HCT116 (cell line): ENCODE results near the gene CIC. TPM values are rescaled to one million over a fixed set of nuclear protein-coding genes. Genes with fewer than 3 reads are reported as not detected.

Source experiments
- ATAC-seq: fragments of 200-7000 bp; cut with Tn5 transposase; 2 replicates; pipeline ENCODE4 v1.9.1; 2020; ENCODE audit warnings: mild to moderate bottlenecking, moderate library complexity
- BruUV-seq: library from RNA; stranded (reverse); fragments of 400-500 nt; replicated peaks from 2 replicates; lab custom pipeline; 2021; lab: Mats Ljungman, UMichigan
- CTCF ChIA-PET: fragments of 300-600 bp; sonication (Branson Sonifier 250); formaldehyde crosslinking; loops from one replicate; lab custom pipeline; 2021; ENCODE audit warnings: antibody characterized with exemption; lab: Charles Lee
- POLR2A ChIA-PET: fragments of 300-600, 350-600 bp; sonication (Branson Sonifier 250); formaldehyde crosslinking; loops from one replicate; lab custom pipeline; 2021; ENCODE audit warnings: antibody characterized with exemption; lab: Charles Lee
- RAD21 ChIA-PET, 2 experiments: fragments of 300-600 bp; sonication (Branson Sonifier 250); formaldehyde crosslinking; loops; one replicate each; lab custom pipeline; 2023; ENCODE audit warnings: low total read pairs in 2 of 2; ENCODE audit not compliant: uncharacterized antibody in 2 of 2, unreplicated experiment in 2 of 2, low non-redundant PET in 1 of 2; lab: Charles Lee
- DNase-seq: peaks from one replicate; pipeline ENCODE4 v3.0.0-alpha.2; 2010; ENCODE audit warnings: low read depth, low spot score
- H2AFZ ChIP-seq: fragments of 200-600 bp; shearing (Covaris generic), sonication (generic); 2 replicates; pipeline ENCODE4 v1.6.1; 2017; ENCODE audit warnings: low read depth, mixed run types, mixed read lengths, antibody characterized with exemption, low read length; ENCODE audit not compliant: poor library complexity, severe bottlenecking
- H3K27ac ChIP-seq: 2 replicates; pipeline ENCODE4 v1.5.1; 2012; ENCODE audit warnings: low read depth, low read length
- H3K27me3 ChIP-seq: fragments of 200-600 bp; sonication (generic); 2 replicates; pipeline ENCODE4 v1.6.1; 2016; ENCODE audit warnings: mixed run types, low read length, mixed read lengths; ENCODE audit not compliant: insufficient read depth
- H3K36me3 ChIP-seq, 2 experiments: fragments of 200-500 bp in 1 of 2; fragments of 200-600 bp in 1 of 2; sonication (Bioruptor generic) in 1 of 2; sonication (generic) in 1 of 2; 2 replicates each; pipeline versions ENCODE4 v1.5.1 to v1.6.1; 2014 to 2016; ENCODE audit warnings: low read length in 2 of 2, inconsistent platforms in 1 of 2, mixed read lengths in 1 of 2, mixed run types in 1 of 2; ENCODE audit not compliant: insufficient read depth in 2 of 2, control insufficient read depth in 1 of 2
- H3K4me1 ChIP-seq, 2 experiments: fragments of 200-600 bp in 1 of 2; sonication (generic) in 1 of 2; 2 replicates each; pipeline versions ENCODE4 v1.5.1 to v1.6.1; 2012 to 2017; ENCODE audit warnings: low read length in 2 of 2, inconsistent platforms in 1 of 2, mild to moderate bottlenecking in 1 of 2, mixed read lengths in 1 of 2, mixed run types in 1 of 2, moderate library complexity in 1 of 2; ENCODE audit not compliant: insufficient read depth in 2 of 2, control insufficient read depth in 1 of 2
- H3K4me2 ChIP-seq: fragments of 200-600 bp; sonication (generic); 2 replicates; pipeline ENCODE4 v1.6.1; 2017; ENCODE audit warnings: mixed run types, low read length, mixed read lengths
- H3K4me3 ChIP-seq, 2 experiments: fragments of 200-600 bp in 1 of 2; sonication (generic) in 1 of 2; replicated peaks in 1 of 2; 2 replicates each; pipeline ENCODE4 v1.5.1; 2011 to 2016; ENCODE audit warnings: low read length in 2 of 2, control low read depth in 1 of 2, low read depth in 1 of 2, mild to moderate bottlenecking in 1 of 2, mixed read lengths in 1 of 2, mixed run types in 1 of 2
- H3K79me2 ChIP-seq: fragments of 200-600 bp; sonication (generic); 2 replicates; pipeline ENCODE4 v1.6.1; 2017; ENCODE audit warnings: mild to moderate bottlenecking, mixed run types, low read length, moderate library complexity, mixed read lengths; ENCODE audit not compliant: insufficient read depth
- H3K9ac ChIP-seq: fragments of 200-600 bp; sonication (generic); 2 replicates; pipeline ENCODE4 v1.6.1; 2016; ENCODE audit warnings: low read length, mixed read lengths
- H3K9me2 ChIP-seq: fragments of 200-600 bp; sonication (generic), shearing (Covaris generic); 2 replicates; pipeline ENCODE4 v1.6.1; 2017; ENCODE audit warnings: mixed run types, mild to moderate bottlenecking, moderate library complexity; ENCODE audit not compliant: insufficient read depth
- H3K9me3 ChIP-seq, 2 experiments: fragments of 200-500 bp in 1 of 2; fragments of 200-600 bp in 1 of 2; sonication (Bioruptor generic) in 1 of 2; sonication (generic) in 1 of 2; 2 replicates each; pipeline ENCODE4 v1.6.1; 2014 to 2017; ENCODE audit warnings: low read length in 2 of 2, mixed read lengths in 2 of 2, inconsistent platforms in 1 of 2, low read depth in 1 of 2, mild to moderate bottlenecking in 1 of 2, mixed run types in 1 of 2, moderate library complexity in 1 of 2; ENCODE audit not compliant: control insufficient read depth in 1 of 2, insufficient read depth in 1 of 2
- H4K20me1 ChIP-seq: fragments of 200-600 bp; sonication (generic), shearing (Covaris generic); 2 replicates; pipeline ENCODE4 v1.6.1; 2017; ENCODE audit warnings: mixed run types, mild to moderate bottlenecking, moderate library complexity; ENCODE audit not compliant: insufficient read depth
- ATF3 ChIP-seq: IDR thresholded peaks from 2 replicates; pipeline ENCODE4 v1.6.1; 2012
- CEBPB ChIP-seq: IDR thresholded peaks from 2 replicates; pipeline ENCODE4 v1.6.1; 2012; ENCODE audit warnings: low read depth
- CTCF ChIP-seq, 3 experiments: fragments of 200-600 bp in 1 of 3; sonication (generic) in 1 of 3; IDR thresholded peaks in 2 of 3; conservative IDR thresholded peaks in 1 of 3; 2 replicates each; pipeline ENCODE4 v1.5.1; 2012 to 2017; ENCODE audit warnings: low read depth in 2 of 3, low read length in 2 of 3, antibody characterized with exemption in 1 of 3, borderline replicate concordance in 1 of 3, control low read depth in 1 of 3, mild to moderate bottlenecking in 1 of 3, mixed read lengths in 1 of 3, mixed run types in 1 of 3, moderate library complexity in 1 of 3; ENCODE audit not compliant: insufficient read depth in 1 of 3
- EGR1 ChIP-seq: IDR thresholded peaks from 2 replicates; pipeline ENCODE4 v1.6.1; 2012; ENCODE audit warnings: low read depth
- ELF1 ChIP-seq: IDR thresholded peaks from 2 replicates; pipeline ENCODE4 v1.6.1; 2012; ENCODE audit warnings: low read depth, borderline replicate concordance
- EZH2 ChIP-seq: fragments of 200-600 bp; sonication (generic); IDR thresholded peaks from 2 replicates; pipeline ENCODE4 v1.6.1; 2017; ENCODE audit warnings: antibody characterized with exemption, mixed run types
- EZH2phosphoT487 ChIP-seq: fragments of 200-600 bp; IDR thresholded peaks from 2 replicates; pipeline ENCODE4 v1.6.1; 2018; ENCODE audit warnings: antibody characterized with exemption, borderline replicate concordance
- FOSL1 ChIP-seq: IDR thresholded peaks from 2 replicates; pipeline ENCODE4 v1.6.1; 2012; ENCODE audit warnings: low read depth
- POLR2AphosphoS5 ChIP-seq: IDR thresholded peaks from 2 replicates; pipeline ENCODE4 v1.6.1; 2011; ENCODE audit warnings: mild to moderate bottlenecking, low read depth, low read length, moderate library complexity
- RAD21 ChIP-seq: IDR thresholded peaks from 2 replicates; pipeline ENCODE4 v1.6.1; 2012; ENCODE audit warnings: low read depth, mild to moderate bottlenecking
- REST ChIP-seq: IDR thresholded peaks from 2 replicates; pipeline ENCODE4 v1.6.1; 2012; ENCODE audit warnings: low read depth
- SP1 ChIP-seq: IDR thresholded peaks from 2 replicates; pipeline ENCODE4 v1.6.1; 2012; ENCODE audit warnings: low read depth
- TCF7L2 ChIP-seq: IDR thresholded peaks from 2 replicates; pipeline ENCODE4 v1.7.0; 2011; ENCODE audit warnings: borderline replicate concordance, inconsistent platforms; ENCODE audit not compliant: insufficient read depth, insufficient read length; ENCODE audit errors: extremely low read depth
- YY1 ChIP-seq: IDR thresholded peaks from 2 replicates; pipeline ENCODE4 v1.6.1; 2011; ENCODE audit warnings: low read length, low read depth, moderate library complexity, mild to moderate bottlenecking; ENCODE audit not compliant: insufficient replicate concordance; ENCODE audit errors: extremely low read depth
- ZBTB33 ChIP-seq: IDR thresholded peaks from 2 replicates; pipeline ENCODE4 v1.6.1; 2011; ENCODE audit warnings: mild to moderate bottlenecking, low read length, moderate library complexity; ENCODE audit not compliant: insufficient replicate concordance; ENCODE audit errors: extremely low read depth
- ZFX ChIP-seq: fragments of 450-650 bp; IDR thresholded peaks from 2 replicates; pipeline ENCODE4 v1.6.1; 2017
- ZNF274 ChIP-seq: fragments of 200-500 bp; sonication (Bioruptor generic); IDR thresholded peaks from 2 replicates; pipeline ENCODE4 v1.6.1; 2014; ENCODE audit warnings: mild to moderate bottlenecking, low read depth, low read length, inconsistent platforms
- intact Hi-C: fragments of 100-400 bp; cut with micrococcal nuclease; formaldehyde crosslinking; loops from 2 replicates; pipeline ENCODE4 v1.10.0; 2022
- total RNA-seq: library from RNA; stranded (reverse); gene quantifications from one replicate; pipeline ENCODE4 v1.2.1, GENCODE V29; 2021; ENCODE audit not compliant: unreplicated experiment

CIC gene
- total RNA-seq, 1 experiment from 2014 or later = 52.0 TPM

GRCh38 chr19:42301646-42302203 is 32.7 kb downstream of the CIC start, which contains the start of gene PRR19:
PRR19 (plus strand) TSS chr19:42302132; CDS start chr19:42309585, 7,453 bp downstream.
- ATAC-seq (peak; percentile 49), DNase-seq (no peak)
- H3K9me2 ChIP-seq = no peaks in the 10 kb centered on the region
- peak within 1 kb of the TSS; percentile 91 for H3K27ac ChIP-seq
- RAD21 ChIA-PET = interaction anchor here (0.7 to 0.8 kb wide), 3 partner anchors 20 to 182 kb away, joined by 3 to 4 read pairs (median 3); no protein-coding TSS in a partner anchor
- H3K27me3 ChIP-seq = no peaks in the 10 kb centered on the region
- peak within 1 kb of the TSS; percentile 88 for H3K4me2 ChIP-seq
- peak within 1 kb of the TSS; percentile 85 to 98 for H3K4me3 ChIP-seq
- TF ChIP-seq EGR1 = no peak
- no peak for TF ChIP-seq TCF7L2
- TF ChIP-seq ZFX = no peak
- TF ChIP-seq ZBTB33 = no peak
- no peak for TF ChIP-seq CEBPB
- TF ChIP-seq FOSL1 = no peak
- TF ChIP-seq EZH2 = no peak
- no peak for TF ChIP-seq YY1
- no peak for TF ChIP-seq REST
- no peak for TF ChIP-seq ATF3
- no peak for TF ChIP-seq POLR2AphosphoS5
- no peak for TF ChIP-seq SP1
- no peak for TF ChIP-seq ZNF274
- TF ChIP-seq ELF1 = no peak
- TF ChIP-seq EZH2phosphoT487 = no peak
- no peak for TF ChIP-seq RAD21
- TF ChIP-seq CTCF (IDR thresholded peaks at IDR 0.05 in 2 of 3, conservative IDR thresholded peaks at IDR 0.05 in 1 of 3; ENCODE audit: borderline replicate concordance in 1 of 3, insufficient read depth in 1 of 3, low read depth in 2 of 3, low read length in 2 of 3) = no peak
- TF ChIP-seq, all 23 proteins: peak for 0
- peaks cover 11% of the 10 kb centered on the region; the same call in 1 of the 2 replicates for H3K79me2 ChIP-seq
- H4K20me1 ChIP-seq = no peaks in the 10 kb centered on the region
- ChIA-PET CTCF (interaction anchor here (0.6 to 1.0 kb wide), 4 partner anchors 8 to 58 kb away, joined by 3 to 4 read pairs (median 4); no protein-coding TSS in a partner anchor), POLR2A (interaction anchor here (0.6 to 2.3 kb wide), 6 partner anchors 9 to 59 kb away, joined by 3 to 7 read pairs (median 4); no protein-coding TSS in a partner anchor)
- peak within 1 kb of the TSS; percentile 88 for H3K9ac ChIP-seq
- H3K9me3 ChIP-seq = no peaks in the 10 kb centered on the region
- peaks cover 22 to 30% of the 10 kb centered on the region in 2 experiments for H3K4me1 ChIP-seq
- H2AFZ ChIP-seq = peak within 1 kb of the TSS; percentile 56
- intact Hi-C loops = no loop called here
- TSS peak; percentile 76 for BruUV-seq
- H3K36me3 ChIP-seq = peaks cover 2 to 3% of the 10 kb centered on the region in 2 experiments; a peak in 2 of 4 replicates
